NCI-H748 (cell line): Measurements from ENCODE around the gene SRSF9.
A peak's percentile ranks its signal among the peaks of the same experiment; 100 is the strongest.
"Not testable (repeated sequence)": the region's sequence is repeated elsewhere in the genome, so short reads cannot be mapped to it uniquely, and the experiment has no call there.

ENCODE experiments used
- DNase-seq: peaks from one replicate; lab custom pipeline; 2025; ENCODE audit not compliant: unreplicated experiment; lab: John Stamatoyannopoulos, UW

Gene SRSF9

GRCh38 chr12:120469450-120470149 lies at the start of gene SRSF9:
TSS of gene SRSF9 (minus strand) at chr12:120469748. CDS start at chr12:120469609, 139 bp downstream.
- peak; percentile 97 for DNase-seq

GRCh38 chr12:120519324-120519723 lies 49.8 kb upstream of the SRSF9 start:
- not testable (repeated sequence) for DNase-seq

- DNase-seq, result no peak
Measured at GRCh38 chr12:120515496-120515895, 45.9 kb upstream of the SRSF9 start.

- no peak for DNase-seq
Measured at GRCh38 chr12:120514002-120514401, 44.5 kb upstream of the SRSF9 start.

- DNase-seq, result no peak
Measured at GRCh38 chr12:120508537-120508936, 39.0 kb upstream of the SRSF9 start.

- DNase-seq, result no peak
Measured at GRCh38 chr12:120504587-120504986, 35.0 kb upstream of the SRSF9 start.

GRCh38 chr12:120500581-120500980 lies 31.0 kb upstream of the SRSF9 start:
- no peak for DNase-seq

GRCh38 chr12:120498870-120499515 lies 29.4 kb upstream of the SRSF9 start:
- no peak for DNase-seq

- no peak for DNase-seq
Measured at GRCh38 chr12:120497524-120498150, 28.1 kb upstream of the SRSF9 start.

GRCh38 chr12:120496413-120497340 lies 27.1 kb upstream of the SRSF9 start:
- DNase-seq, result peak; percentile 68

GRCh38 chr12:120495731-120496412 lies 26.3 kb upstream of the SRSF9 start, which contains the start of gene DYNLL1:
TSS of gene DYNLL1 (plus strand) at chr12:120496113. CDS start at chr12:120496422, 309 bp downstream.
- peak; percentile 96 for DNase-seq

GRCh38 chr12:120495186-120495730 lies 25.7 kb upstream of the SRSF9 start:
- peak; percentile 32 for DNase-seq

GRCh38 chr12:120490833-120491512 lies 21.4 kb upstream of the SRSF9 start:
- DNase-seq, result no peak

GRCh38 chr12:120490325-120490724 lies 20.8 kb upstream of the SRSF9 start:
- DNase-seq, result no peak

- no peak for DNase-seq
Measured at GRCh38 chr12:120489018-120489417, 19.5 kb upstream of the SRSF9 start.

GRCh38 chr12:120488057-120488640 lies 18.6 kb upstream of the SRSF9 start:
- no peak for DNase-seq

GRCh38 chr12:120487552-120487951 lies 18.0 kb upstream of the SRSF9 start:
- DNase-seq, result not testable (repeated sequence)

- DNase-seq, result no peak
Measured at GRCh38 chr12:120485961-120486881, 16.7 kb upstream of the SRSF9 start.
